ENCODE results near the gene HJURP.

The HJURP gene

GRCh38 chr2:233816771-233817170, 37.6 kb downstream of the HJURP start:
- Mint-ChIP-seq H3K4me1 (no peaks in the 10 kb centered on the region), H3K9me3 (no peaks in the 10 kb centered on the region), H3K36me3 (ENCODE audit: low read depth) (no peaks in the 10 kb centered on the region), H3K27ac (peak overlapping the region in 1 of 3 experiments; percentile 59), H3K4me3 (no peak overlapping the region), H3K27me3 (ENCODE audit: low read depth) (peaks cover 8% of the 10 kb centered on the region)
- no peak for TF ChIP-seq CTCF (IDR thresholded peaks at IDR 0.05; ENCODE audit: unreplicated experiment in 3 of 3)

GRCh38 chr2:233816334-233816733, 38.0 kb downstream of the HJURP start:
- no peak for TF ChIP-seq CTCF (IDR thresholded peaks at IDR 0.05; ENCODE audit: unreplicated experiment in 3 of 3)
- Mint-ChIP-seq H3K9me3 (no peaks in the 10 kb centered on the region), H3K27ac (peak overlapping the region in 1 of 3 experiments; percentile 59), H3K4me1 (no peaks in the 10 kb centered on the region), H3K4me3 (no peak overlapping the region), H3K36me3 (ENCODE audit: low read depth) (no peaks in the 10 kb centered on the region), H3K27me3 (ENCODE audit: low read depth) (peaks cover 9% of the 10 kb centered on the region)

GRCh38 chr2:233815861-233816260, 38.5 kb downstream of the HJURP start:
- Mint-ChIP-seq H3K36me3 (ENCODE audit: low read depth) (no peaks in the 10 kb centered on the region), H3K4me1 (no peaks in the 10 kb centered on the region), H3K27me3 (ENCODE audit: low read depth) (peaks cover 9% of the 10 kb centered on the region), H3K4me3 (no peak overlapping the region), H3K9me3 (no peaks in the 10 kb centered on the region), H3K27ac (no peak overlapping the region)
- TF ChIP-seq CTCF (IDR thresholded peaks at IDR 0.05; ENCODE audit: unreplicated experiment in 3 of 3): no peak

- Mint-ChIP-seq H3K27ac (no peak overlapping the region), H3K4me1 (no peaks in the 10 kb centered on the region), H3K4me3 (no peak overlapping the region), H3K27me3 (ENCODE audit: low read depth) (peaks cover 17% of the 10 kb centered on the region), H3K9me3 (no peaks in the 10 kb centered on the region), H3K36me3 (ENCODE audit: low read depth) (no peaks in the 10 kb centered on the region)
- no peak for TF ChIP-seq CTCF (IDR thresholded peaks at IDR 0.05; ENCODE audit: unreplicated experiment in 3 of 3)
Measured at GRCh38 chr2:233814056-233814835, 40.1 kb downstream of the HJURP start.

- TF ChIP-seq CTCF (IDR thresholded peaks at IDR 0.05; ENCODE audit: unreplicated experiment in 3 of 3): no peak
- Mint-ChIP-seq H3K4me1 (no peaks in the 10 kb centered on the region), H3K36me3 (ENCODE audit: low read depth) (no peaks in the 10 kb centered on the region), H3K27ac (no peak overlapping the region), H3K9me3 (no peaks in the 10 kb centered on the region), H3K27me3 (ENCODE audit: low read depth) (peaks cover 17% of the 10 kb centered on the region), H3K4me3 (no peak overlapping the region)
Measured at GRCh38 chr2:233813236-233814055, 40.9 kb downstream of the HJURP start.
